DND-41 (cell line): ENCODE measurements around the gene CARNS1.
A peak's percentile ranks its signal among the peaks of the same experiment; 100 is the strongest.

Source experiments
- ATAC-seq: fragments of 200-7000 bp; cut with Tn5 transposase; 3 replicates; pipeline ENCODE4 v1.9.1; 2021; ENCODE audit warnings: low read depth; ENCODE audit not compliant: insufficient read depth
- DNase-seq: peaks from one replicate; pipeline ENCODE4 v3.0.0-alpha.2; 2020
- H2AFZ ChIP-seq: 2 replicates; pipeline ENCODE4 v1.6.0; 2012; ENCODE audit warnings: low read depth, low read length
- H3K27ac ChIP-seq: 2 replicates; pipeline ENCODE4 v1.5.1; 2012; ENCODE audit warnings: low read length, inconsistent platforms
- H3K27me3 ChIP-seq: fragments of 200-600 bp; sonication (generic); 2 replicates; pipeline ENCODE4 v1.6.0; 2012; ENCODE audit warnings: low read length, mild to moderate bottlenecking, inconsistent platforms; ENCODE audit not compliant: insufficient read depth, poor library complexity
- H3K36me3 ChIP-seq: 2 replicates; pipeline ENCODE4 v1.5.1; 2012; ENCODE audit warnings: low read length, inconsistent platforms; ENCODE audit not compliant: insufficient read depth
- H3K4me1 ChIP-seq: 2 replicates; pipeline ENCODE4 v1.5.1; 2012; ENCODE audit warnings: mild to moderate bottlenecking, low read length; ENCODE audit not compliant: insufficient read depth
- H3K4me2 ChIP-seq: 2 replicates; pipeline ENCODE4 v1.6.0; 2012; ENCODE audit warnings: mild to moderate bottlenecking, moderate library complexity, low read length, inconsistent platforms; ENCODE audit not compliant: insufficient read depth
- H3K4me3 ChIP-seq, 2 experiments: fragments of 200-600 bp in 1 of 2; shearing (Covaris generic) in 1 of 2; 2 replicates each; pipeline ENCODE4 v1.5.1; 2012 to 2016; ENCODE audit warnings: inconsistent platforms in 2 of 2, low read length in 2 of 2, mild to moderate bottlenecking in 2 of 2, low read depth in 1 of 2, moderate library complexity in 1 of 2
- H3K79me2 ChIP-seq: 2 replicates; pipeline ENCODE4 v1.6.0; 2012; ENCODE audit warnings: low read length, inconsistent platforms; ENCODE audit not compliant: insufficient read depth
- H3K9ac ChIP-seq: 2 replicates; pipeline ENCODE4 v1.6.0; 2012; ENCODE audit warnings: low read depth, mild to moderate bottlenecking, inconsistent platforms, low read length, moderate library complexity
- H3K9me3 ChIP-seq: 2 replicates; pipeline ENCODE4 v1.5.1; 2012; ENCODE audit warnings: low read length, moderate library complexity, mild to moderate bottlenecking, inconsistent platforms; ENCODE audit not compliant: insufficient read depth, severe bottlenecking
- H4K20me1 ChIP-seq: 2 replicates; pipeline ENCODE4 v1.6.0; 2012; ENCODE audit warnings: low read length; ENCODE audit not compliant: insufficient read depth
- CTCF ChIP-seq: IDR thresholded peaks from 2 replicates; pipeline ENCODE4 v1.5.1; 2012; ENCODE audit warnings: borderline replicate concordance, low read length, moderate library complexity, mild to moderate bottlenecking; ENCODE audit not compliant: poor library complexity, severe bottlenecking; ENCODE audit errors: extremely low read depth
- EZH2 ChIP-seq: IDR thresholded peaks from 3 replicates; pipeline ENCODE4 v1.6.1; 2012; ENCODE audit warnings: borderline replicate concordance, low read depth, mild to moderate bottlenecking, moderate library complexity, low read length, inconsistent platforms; ENCODE audit not compliant: severe bottlenecking

Gene CARNS1

GRCh38 chr11:67418476-67419281 lies 3.2 kb downstream of the CARNS1 start:
- peaks cover 6% of the 10 kb centered on the region; the same call in 1 of the 2 replicates for H3K36me3 ChIP-seq
- H3K9ac ChIP-seq = peak overlapping the region; percentile 91
- ATAC-seq (no peak), DNase-seq (no peak)
- peak overlapping the region; percentile 95 for H3K4me2 ChIP-seq
- H3K4me1 ChIP-seq = peaks cover 54% of the 10 kb centered on the region
- H3K79me2 ChIP-seq = peaks cover 37% of the 10 kb centered on the region
- TF ChIP-seq EZH2 = no peak
- TF ChIP-seq CTCF = no peak
- H4K20me1 ChIP-seq = no peaks in the 10 kb centered on the region
- H3K27me3 ChIP-seq = no peaks in the 10 kb centered on the region
- peak overlapping the region; percentile 93 for H3K27ac ChIP-seq
- H2AFZ ChIP-seq = no peak overlapping the region
- H3K4me3 ChIP-seq = peak overlapping the region in 1 of 2 experiments; percentile 66; a peak in 1 of 4 replicates
- H3K9me3 ChIP-seq = no peaks in the 10 kb centered on the region

GRCh38 chr11:67419325-67420049 lies 4.0 kb downstream of the CARNS1 start:
- peaks cover 6% of the 10 kb centered on the region; the same call in 1 of the 2 replicates for H3K36me3 ChIP-seq

GRCh38 chr11:67420147-67420645 lies 4.7 kb downstream of the CARNS1 start:
- Histone ChIP-seq H3K4me3 (peak overlapping the region; percentile 32 to 66; a peak in 3 of 4 replicates), H3K27ac (peak overlapping the region; percentile 93), H3K79me2 (peaks cover 37% of the 10 kb centered on the region), H3K36me3 (peaks cover 6% of the 10 kb centered on the region; the same call in 1 of the 2 replicates), H2AFZ (peak overlapping the region; percentile 66; the same call in 1 of the 2 replicates), H4K20me1 (no peaks in the 10 kb centered on the region), H3K9ac (peak overlapping the region; percentile 91), H3K4me2 (peak overlapping the region; percentile 95), H3K27me3 (no peaks in the 10 kb centered on the region), H3K9me3 (no peaks in the 10 kb centered on the region), H3K4me1 (peaks cover 54% of the 10 kb centered on the region)
- TF ChIP-seq CTCF = no peak
- no peak for TF ChIP-seq EZH2
- DNase-seq = no peak
- ATAC-seq = no peak

More at GRCh38 chr11:67419325-67420049, 4.0 kb downstream of the CARNS1 start:
- no peaks in the 10 kb centered on the region for H3K9me3 ChIP-seq
- peak overlapping the region; percentile 93 for H3K27ac ChIP-seq
- H4K20me1 ChIP-seq = no peaks in the 10 kb centered on the region
- peak overlapping the region; percentile 91 for H3K9ac ChIP-seq
- no peak for ATAC-seq
- peaks cover 37% of the 10 kb centered on the region for H3K79me2 ChIP-seq
- H3K4me3 ChIP-seq = peak overlapping the region in 1 of 2 experiments; percentile 66; a peak in 2 of 4 replicates
- H2AFZ ChIP-seq = no peak overlapping the region
- no peak for DNase-seq
- H3K4me2 ChIP-seq = peak overlapping the region; percentile 95
- H3K27me3 ChIP-seq = no peaks in the 10 kb centered on the region
- H3K4me1 ChIP-seq = peaks cover 54% of the 10 kb centered on the region
- no peak for TF ChIP-seq CTCF
